Measurements from ENCODE around the gene UBE2D3.
A peak's percentile ranks its signal among the peaks of the same experiment; 100 is the strongest.
"Not testable (repeated sequence)": the region's sequence is repeated elsewhere in the genome, so short reads cannot be mapped to it uniquely, and the experiment has no call there.

Gene UBE2D3

DNA sequence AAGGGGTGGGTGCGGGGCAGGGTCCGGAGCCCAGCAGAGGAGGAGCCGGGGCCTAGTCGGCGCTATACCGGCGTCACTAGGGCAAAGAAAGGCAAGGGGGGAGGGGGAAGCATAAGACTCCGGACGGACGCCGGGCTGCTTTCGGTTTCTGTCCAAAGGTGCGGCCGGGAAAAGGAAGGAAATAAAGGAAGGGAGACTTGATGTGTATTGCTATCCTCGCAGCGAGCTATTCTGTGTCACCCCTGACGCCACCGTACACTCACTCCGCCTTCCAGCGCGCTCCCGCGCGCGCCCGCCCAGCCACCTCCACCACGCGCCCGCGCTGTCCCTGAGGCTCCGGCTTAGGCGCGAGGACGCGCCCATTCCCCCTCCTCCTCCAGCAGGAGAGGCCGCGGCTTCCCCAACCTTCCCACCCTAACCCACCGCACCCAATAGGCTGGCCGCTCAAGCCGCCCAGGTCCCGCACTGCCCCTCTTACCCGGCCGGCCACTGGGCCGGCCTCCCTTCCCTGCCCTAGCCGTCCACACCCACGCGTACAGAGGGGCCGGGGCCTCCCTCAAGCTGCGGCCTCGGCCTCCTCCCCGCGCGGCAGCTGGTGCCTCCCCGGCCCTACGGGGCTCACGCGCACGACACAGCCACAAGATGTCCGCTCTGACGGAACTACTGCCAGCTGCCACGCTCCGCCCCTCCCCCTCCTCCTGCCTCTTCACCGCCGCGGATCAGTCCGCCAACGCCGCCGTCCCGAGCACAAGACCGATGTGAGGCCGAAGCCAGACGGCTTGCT, at the start of gene UBE2D3:
TSS of gene UBE2D3 (minus strand) at position 662 of the 784 bp plus-strand sequence. CDS start 1,043 bp downstream, outside the sequence.
- peak; percentile 84 for DNase-seq

DNA sequence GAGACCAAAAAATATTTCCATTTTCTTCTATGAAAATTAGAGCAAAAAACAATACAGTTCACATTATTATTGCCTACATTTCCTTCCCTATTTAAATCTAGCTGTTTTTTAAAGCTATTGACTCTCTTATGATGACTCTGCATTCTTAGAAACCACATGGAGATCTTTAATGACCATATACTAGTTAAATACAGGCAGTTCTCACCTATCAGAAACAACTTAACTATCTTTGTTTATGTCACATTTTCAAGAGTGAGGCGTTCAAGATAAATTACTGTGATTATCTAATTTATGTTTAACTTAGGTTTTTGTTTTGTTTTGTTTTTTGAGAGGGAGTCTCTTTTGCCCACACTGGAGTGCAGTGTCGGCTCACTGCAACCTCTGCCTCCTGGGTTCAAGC, 44.4 kb upstream of the UBE2D3 start:
- no peak for DNase-seq

DNA sequence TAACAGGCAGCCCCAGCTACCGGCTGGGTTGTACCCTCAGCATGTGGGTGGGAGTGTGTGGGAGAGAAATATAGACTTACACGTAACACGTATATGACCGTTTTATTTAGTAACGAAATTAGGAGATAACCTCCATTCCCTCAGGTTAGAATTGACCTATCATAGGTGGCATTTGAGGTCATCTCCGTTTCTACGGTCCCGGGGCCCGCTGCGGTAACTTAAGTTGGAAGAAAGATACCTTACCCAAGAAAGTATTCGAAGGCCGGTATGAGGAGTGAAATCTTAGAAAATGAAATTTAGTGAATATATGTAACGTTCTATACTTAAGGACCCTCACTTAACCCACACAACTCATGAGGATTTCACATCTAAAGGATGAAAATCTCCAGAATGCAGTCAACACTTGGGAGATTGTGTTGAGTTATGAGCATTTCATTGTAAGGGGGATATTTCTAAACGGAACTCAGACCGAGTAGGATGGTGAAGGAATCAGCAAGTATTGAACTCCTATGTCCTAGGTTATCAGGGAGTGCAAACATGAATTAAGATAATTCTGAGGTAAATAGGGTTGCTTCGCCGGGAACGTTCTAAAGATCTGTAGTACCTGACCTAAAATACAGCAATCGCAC, 42.3 kb upstream of the UBE2D3 start:
- no peak for DNase-seq

DNA sequence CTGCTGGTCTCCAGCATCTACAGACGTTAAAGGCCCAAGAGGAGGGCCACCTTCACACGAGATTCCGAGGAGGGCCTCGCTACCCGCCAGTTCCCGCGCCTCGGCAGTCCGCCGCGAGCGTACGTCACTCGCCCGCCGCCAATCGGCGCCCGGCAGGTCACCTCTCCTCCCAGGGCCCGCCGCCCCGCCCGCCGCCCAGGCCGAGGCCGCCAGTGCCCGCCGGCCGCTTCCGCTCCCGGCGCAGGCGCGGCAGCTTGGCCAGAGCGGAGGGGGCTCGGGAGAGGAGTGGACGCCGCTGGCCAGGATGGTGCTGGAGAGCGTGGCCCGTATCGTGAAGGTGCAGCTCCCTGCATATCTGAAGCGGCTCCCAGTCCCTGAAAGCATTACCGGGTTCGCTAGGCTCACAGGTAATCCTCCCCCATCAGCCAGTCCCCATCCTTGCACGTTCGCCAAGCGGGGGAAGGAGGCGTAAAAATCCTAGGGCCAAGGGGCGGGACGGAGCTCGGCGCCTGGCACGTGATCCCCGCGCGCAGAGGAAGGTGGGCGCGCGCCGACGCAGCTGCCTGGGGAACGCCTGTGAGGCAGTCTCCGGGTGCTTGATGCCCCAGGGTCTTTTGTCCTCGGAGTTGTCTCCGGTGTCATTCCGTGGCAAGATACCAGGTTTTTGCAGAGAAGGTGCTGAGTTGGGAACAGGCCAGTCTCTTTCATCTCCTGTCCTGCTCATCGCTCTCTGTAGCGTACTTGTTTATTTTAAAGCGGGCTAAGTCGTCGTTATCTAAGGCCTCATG, 41.6 kb upstream of the UBE2D3 start, which contains the start of gene CISD2:
TSS of gene CISD2 (plus strand) at position 212 of the 788 bp plus-strand sequence. CDS start at position 305, 93 bp downstream.
- peak; percentile 68 for DNase-seq

DNA sequence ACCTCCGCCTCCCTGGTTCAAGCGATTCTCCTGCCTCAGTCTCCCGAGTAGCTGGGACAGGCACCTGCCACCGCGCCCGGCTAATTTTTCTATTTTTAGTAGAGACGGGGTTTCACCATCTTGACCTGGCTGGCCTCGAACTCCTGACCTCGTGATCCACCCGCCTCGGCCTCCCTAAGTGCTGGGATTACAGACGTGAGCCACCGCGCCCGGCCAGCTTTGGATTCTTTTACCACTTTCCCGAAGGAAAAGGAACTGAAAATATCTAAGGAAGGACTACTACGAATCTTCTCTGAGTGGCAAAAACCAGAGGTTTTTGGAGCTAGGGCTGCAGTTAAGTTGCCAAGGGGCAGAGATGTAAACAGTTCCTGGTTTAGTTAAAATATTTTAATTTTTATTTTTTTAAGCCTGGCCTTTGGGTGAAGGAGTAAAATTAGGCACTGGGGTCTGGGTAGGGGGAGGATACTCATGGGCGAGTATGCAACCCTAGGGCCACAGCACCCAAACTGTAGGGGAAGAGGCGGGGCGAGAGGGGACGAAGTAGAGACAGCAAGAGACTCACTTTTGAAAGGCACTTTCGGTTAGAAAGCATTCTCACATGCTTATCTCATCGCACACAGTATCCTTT, 40.9 kb upstream of the UBE2D3 start:
- no peak for DNase-seq

DNA sequence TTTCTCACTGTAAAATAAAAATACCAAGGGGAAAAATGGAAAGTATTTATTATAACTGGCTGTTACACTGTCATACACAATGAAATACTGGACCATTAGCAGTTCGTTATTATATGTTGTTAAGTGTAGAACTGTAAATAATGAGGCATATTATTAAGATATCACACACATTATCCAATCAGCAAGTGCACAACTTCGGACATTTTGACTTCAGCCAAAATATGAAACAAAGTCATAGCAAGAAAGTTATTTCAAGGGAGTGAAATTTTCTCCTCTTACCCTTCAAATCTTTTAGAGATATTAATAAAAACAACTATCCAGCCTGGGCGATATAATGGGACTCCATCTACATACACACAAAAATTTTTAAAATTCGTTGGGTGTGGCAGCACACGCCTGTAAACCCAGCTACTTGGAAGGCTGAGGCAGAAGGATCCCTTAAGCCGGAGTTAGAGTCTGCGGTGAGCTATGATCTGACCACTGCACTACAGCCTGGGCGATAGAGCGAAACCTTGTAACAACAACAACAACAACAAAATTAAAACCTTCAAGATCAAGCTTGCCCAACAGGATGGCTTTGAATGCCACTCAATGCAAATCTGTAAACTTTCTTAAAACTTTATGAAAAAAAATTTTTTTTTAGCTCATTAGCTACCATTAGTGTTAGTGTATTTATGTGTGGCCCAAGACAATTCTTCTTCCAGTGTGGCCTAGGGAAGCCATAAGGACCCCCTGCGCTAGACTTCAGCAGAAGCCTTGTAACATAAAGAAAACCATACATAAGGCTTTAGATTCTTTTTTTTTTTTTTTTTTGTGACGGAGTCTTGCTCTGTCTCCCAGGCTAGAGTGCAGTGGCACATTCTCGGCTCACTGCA, 40.2 kb upstream of the UBE2D3 start:
- no peak for DNase-seq

DNA sequence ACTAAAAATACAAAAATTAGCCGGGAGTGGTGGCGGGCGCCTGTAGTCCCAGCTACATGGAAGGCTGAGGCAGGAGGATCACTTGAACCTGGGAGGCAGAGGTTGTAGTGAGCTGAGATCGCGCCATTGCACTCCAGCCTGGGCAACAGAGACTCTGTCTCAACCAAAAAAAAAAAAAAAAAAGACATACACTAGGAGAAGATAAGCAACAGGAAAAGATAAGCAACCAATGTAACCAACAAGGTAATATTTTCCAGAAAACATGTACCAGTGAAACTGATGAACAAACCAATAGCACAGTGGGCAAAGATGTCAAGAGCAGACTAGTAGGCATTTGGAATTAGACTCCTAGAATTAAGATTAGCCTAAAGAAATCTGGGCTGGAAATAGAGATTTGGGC, 38.0 kb upstream of the UBE2D3 start:
- DNase-seq: not testable (repeated sequence)

DNA sequence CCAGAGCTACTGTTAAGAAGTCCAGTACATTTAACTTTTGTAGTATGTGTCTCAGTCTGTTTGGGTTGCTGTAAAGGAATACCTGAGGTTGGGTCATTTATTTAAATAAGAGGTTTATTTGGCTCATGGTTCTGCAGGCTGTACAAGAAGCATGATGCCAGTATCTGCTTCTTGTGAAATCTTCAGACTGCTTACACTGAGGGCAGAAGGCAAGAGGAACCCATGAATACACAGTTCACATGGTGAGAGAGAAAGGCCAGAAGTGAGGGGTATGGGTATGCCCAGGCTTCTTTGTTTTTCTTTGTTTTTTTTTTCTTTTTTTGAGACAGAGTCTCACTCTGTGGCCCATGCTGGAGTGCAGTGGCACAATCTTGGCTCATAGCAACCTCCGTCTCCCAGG, 35.4 kb upstream of the UBE2D3 start:
- DNase-seq: no peak

DNA sequence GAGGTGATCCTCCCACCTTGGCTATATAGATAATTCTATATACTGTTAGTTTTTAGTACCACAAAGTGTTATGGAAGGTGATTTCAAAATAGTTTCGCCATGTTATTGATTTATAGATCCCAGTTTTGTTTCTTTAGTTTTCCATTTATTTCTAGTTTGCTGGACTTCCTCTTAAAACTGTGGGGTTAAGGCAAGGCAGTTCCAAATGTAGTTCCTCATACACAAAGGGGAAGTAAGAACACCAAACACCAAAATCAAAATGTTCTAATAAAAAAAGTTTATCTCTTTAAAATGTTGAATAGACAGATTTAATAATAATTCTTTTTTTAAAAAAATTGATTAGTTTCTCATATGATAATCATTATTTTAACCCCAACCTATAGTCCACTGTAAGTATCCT, 34.7 kb upstream of the UBE2D3 start:
- no peak for DNase-seq

DNA sequence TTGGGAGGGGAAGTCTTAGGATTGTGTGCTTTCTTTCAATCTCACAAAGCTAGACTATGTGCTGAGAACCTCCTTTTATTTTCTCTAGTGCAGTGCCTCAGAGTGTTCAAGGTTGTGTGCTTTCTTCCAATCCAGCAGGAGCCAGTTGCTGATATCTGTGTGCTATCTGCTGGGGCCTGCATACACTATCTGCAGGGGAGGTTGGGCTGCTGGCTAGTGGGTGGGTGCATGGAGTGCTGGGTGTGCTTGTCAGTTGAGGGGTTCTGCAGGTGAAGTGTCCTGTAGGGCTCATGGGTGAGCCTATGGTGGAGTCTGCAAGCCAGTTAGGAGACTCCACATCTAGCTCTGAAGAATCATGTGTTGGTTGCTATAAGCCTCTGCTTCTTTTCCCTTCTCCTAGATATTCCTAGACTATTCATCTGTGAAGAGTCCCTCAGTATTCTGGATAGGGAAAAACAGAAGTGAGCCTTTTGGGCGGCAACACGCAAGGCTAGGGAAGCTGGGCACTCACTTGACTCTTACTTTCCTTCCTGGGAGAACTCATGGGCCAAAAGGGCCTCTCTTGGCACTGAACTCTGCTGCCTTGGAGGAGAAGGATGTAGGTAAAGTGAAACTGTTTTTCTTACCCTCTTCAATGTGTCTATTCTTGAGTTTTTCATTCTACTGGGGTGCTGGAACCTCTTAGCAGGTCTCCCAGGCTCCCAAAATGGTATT, 33.4 kb upstream of the UBE2D3 start:
- no peak for DNase-seq

DNA sequence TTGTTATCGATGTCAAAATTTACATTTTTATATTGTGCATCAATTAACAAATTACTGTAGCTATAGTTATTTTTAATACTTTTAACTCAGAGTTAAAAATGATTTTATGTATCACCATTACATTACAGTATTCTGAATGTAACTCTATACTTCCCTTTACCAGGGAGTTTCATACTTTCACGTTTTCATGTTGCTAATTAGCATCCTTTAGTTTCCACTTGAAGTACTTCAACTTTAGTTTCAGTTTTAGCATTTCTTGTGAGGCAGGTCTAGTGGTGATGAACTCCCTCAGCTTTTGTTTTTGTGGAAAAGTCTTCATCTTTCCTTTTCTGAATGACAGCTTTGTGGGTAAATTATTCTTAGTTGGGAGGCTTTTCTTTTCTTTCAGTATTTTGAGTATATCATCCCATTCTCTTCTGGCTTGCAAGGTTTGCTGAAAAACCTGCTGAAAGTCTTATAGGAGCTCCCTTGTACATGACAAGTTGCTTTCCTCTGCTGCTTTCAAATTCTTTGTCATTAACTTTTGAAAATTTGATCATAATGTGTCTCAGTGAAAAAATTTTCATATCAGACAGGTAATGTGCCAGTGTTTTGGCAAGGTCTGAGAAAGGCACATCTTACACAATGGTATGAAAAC, 31.6 kb upstream of the UBE2D3 start:
- no peak for DNase-seq

DNA sequence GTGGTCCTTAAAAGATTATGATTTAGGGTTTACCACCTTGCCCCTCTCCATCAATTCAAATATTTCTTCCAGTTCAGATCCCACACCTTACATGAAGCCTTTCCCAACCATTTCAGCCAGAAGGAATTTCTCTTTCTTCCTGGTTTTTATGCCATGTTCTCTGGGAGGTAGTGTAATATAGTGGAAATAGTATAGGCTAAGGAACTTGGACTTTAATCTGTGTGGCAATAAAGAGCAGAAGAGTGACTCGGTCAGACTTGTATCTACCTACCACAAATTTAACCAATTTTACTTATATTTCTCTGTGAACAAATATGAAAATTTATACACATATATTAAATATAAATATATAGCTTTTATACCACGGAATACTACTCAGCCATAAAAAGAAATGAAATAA, 23.0 kb upstream of the UBE2D3 start:
- DNase-seq: no peak

DNA sequence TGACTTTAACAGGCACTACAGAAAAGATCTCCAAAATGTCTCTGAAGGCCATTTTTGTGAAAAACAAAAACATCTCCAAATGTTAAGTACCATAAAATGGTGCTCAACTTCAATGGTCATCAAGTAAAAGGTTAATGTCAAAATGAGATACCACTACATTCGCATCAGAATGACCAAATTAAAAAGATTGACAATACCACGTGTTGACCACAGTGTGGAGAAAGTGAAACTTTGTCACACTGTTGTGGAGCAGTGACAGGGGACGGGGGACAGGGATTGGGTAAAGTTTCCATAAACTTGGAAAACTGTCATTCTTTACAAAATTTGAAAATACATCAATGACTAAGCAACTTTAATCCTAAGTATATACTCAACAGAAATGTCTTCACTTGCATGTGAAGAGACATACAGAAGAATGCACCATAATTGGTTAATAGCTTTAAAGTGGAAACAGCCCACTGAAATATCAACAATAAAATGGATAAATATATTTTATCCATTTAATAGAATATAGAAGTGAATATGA, 22.3 kb upstream of the UBE2D3 start:
- no peak for DNase-seq

DNA sequence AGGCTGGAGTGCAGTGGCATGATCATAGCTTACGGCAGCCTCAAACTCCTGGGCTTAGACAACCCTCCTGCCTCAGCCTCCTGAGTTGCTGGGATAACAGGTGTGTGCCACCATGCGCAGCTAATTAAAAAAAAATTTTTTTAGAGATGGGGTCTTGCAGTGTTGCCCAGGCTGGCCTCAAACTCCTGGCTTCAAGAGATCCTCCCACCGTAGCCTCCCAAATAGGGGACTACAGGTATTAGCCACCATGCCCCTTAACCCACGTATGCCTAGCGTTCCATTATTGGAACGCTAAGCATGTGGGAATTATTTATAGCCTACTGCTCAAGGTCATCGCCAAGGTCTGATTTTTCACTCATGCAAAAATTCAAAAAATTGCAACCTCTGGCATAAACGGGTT, 20.3 kb upstream of the UBE2D3 start:
- DNase-seq: no peak

DNA sequence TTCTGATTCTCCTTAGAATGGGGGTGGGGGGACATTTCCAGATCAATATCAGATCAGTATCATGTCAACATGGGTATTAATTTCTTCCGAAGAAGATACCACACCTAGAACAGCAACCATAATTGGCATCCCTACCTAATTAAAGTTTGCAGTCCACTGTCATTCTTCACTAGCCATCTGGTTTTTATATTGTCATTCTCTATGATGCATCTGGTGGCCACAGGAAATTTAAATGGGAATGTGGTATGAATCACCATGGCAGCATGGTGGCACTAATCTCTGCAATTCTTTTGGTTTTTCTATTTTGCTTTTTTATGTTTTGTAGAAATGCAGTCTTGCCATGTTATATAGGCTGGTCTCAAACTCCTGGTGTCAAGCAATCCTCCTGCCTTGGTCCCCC, 16.6 kb upstream of the UBE2D3 start:
- no peak for DNase-seq

DNA sequence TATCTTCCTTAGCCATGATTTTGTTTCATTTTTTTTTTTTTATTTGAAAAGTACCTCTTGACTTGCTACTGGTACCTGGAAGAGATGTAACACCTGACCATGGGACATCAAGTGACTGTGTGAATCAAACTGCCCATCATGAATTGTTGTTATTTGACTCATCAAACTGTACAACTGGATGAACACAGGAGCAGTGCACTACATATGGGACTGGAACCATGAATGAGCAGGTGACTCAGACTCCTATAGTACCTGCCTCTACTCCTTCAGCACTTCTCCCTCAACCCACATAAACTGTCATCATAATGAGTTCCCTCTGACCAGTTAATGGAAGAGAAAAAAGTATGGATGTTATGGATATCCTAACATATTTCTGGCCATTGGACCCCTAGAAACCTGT, 15.9 kb upstream of the UBE2D3 start:
- no peak for DNase-seq

DNA sequence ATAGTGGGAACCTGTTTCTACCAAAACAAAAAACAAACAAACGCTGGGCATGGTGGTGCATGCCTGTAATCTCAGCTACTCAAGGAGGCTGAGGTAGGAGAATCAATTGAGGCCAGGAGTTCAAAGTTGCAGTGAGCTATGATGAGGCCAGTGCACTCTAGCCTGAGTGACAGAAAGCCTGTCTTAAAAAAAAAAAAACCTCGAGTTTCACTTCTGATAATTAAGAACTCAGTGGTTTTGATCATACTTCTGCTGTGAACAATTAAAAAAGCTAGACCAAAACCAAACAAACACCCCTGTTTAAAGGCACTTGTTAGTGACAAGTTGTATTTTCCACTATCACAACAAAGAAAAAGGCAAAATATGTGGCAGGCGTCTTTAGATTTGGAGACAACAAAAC, 15.0 kb upstream of the UBE2D3 start:
- DNase-seq: no peak

DNA sequence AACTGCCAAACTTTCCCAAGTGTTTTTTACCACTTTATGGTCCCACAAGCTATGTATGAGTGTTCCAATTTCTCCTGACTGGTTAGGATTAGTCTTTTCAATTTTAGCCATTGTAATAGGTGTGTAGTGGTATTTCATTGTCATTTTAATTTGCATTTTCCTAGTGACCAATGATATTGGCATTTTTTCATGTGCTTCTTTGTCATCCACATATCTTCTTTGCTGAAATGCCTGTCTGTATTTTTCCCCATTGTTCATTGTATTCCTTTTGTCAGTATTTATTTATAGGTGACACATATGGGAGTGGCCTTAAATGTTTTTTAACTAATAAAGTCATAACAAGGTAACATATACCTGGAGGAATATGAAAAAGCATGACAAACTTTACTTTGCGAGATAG, 9.2 kb upstream of the UBE2D3 start:
- no peak for DNase-seq

DNA sequence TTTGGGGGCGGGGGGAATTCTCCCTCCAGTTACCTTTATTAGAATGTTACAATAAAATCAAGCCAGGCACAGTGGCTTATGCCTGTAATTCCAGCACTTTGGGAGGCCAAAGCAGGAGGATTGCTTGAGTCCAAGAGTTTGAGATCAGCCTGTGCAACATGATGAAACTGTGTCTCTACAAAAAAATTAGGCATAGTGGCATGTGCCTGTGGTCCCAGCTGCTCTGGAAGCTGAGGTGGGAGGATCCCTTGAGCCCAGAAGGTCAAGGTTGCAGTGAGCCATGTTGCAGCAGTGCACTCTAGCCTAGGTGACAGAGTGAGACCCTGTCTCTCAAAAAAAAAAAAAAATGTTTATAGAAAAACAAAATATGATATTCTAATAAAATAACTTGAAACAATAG, 5.3 kb upstream of the UBE2D3 start:
- no peak for DNase-seq

DNA sequence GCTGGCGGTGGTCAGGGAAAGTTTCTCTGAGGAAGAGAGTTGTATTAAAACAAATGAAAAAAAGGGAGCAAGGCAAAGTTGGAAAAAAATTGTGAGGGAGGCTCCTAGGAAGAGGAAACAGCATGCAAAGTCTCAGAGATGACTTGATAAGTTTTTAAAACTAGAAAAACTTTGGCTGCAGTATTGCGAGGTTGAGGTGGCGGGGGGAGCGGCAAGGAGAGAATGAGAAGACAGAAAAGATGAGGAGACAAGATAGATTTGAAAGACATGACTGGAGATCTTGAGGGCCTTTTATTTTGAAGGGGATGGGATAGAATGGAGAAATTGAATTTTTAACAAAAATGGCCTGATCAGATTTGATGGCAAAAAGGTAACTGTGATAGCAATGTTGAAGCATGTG, 4.8 kb upstream of the UBE2D3 start:
- no peak for DNase-seq

DNA sequence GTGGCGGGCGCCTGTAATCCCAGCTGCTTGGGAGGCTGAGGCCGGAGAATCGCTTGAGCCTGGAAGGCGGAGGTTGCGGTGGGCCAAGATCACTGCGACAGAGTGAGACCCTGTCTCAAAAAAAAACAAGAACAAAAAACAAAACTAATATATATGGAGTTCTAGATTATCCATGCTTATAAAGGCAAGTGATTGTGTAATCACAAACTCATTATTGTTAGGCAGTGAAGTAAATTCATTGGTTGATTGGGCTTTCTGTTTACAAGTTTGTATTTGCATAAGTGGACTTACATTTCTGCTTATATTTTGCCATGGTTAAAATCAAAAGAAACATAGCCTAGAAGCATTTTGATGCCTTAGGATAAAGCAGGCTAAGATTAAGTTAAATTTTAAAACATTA, 2.5 kb upstream of the UBE2D3 start:
- DNase-seq: no peak

All from GOT3 (cell line).